GM19193 (cell line): ENCODE results near the gene DDX18.

Experiments
- POLR2A ChIP-seq: IDR thresholded peaks from 4 replicates; pipeline ENCODE4 v1.6.1; 2011; ENCODE audit not compliant: insufficient read depth, insufficient read length; ENCODE audit errors: extremely low read depth

DDX18 gene

GRCh38 chr2:117828870-117829269 is 14.4 kb downstream of the DDX18 start:
- TF ChIP-seq POLR2A: no peak

- no peak for TF ChIP-seq POLR2A
These were observed 17.8 kb downstream of the DDX18 start for GRCh38 chr2:117832332-117832731.

GRCh38 chr2:117832905-117833613 is 18.6 kb downstream of the DDX18 start:
- TF ChIP-seq POLR2A: no peak

GRCh38 chr2:117833911-117834310 is 19.4 kb downstream of the DDX18 start:
- TF ChIP-seq POLR2A: no peak

GRCh38 chr2:117834992-117835391 is 20.5 kb downstream of the DDX18 start:
- no peak for TF ChIP-seq POLR2A

- TF ChIP-seq POLR2A: no peak
These were observed 21.7 kb downstream of the DDX18 start for GRCh38 chr2:117835990-117836760.

GRCh38 chr2:117845304-117845703 is 30.8 kb downstream of the DDX18 start:
- TF ChIP-seq POLR2A: no peak

- TF ChIP-seq POLR2A: no peak
These were observed 35.5 kb downstream of the DDX18 start for GRCh38 chr2:117850015-117850414.

GRCh38 chr2:117850461-117850860 is 36.0 kb downstream of the DDX18 start:
- TF ChIP-seq POLR2A: no peak

- TF ChIP-seq POLR2A: no peak
These were observed 37.5 kb downstream of the DDX18 start for GRCh38 chr2:117851969-117852368.

- TF ChIP-seq POLR2A: no peak
These were observed 38.8 kb downstream of the DDX18 start for GRCh38 chr2:117853316-117853715.

GRCh38 chr2:117853873-117854272 is 39.4 kb downstream of the DDX18 start:
- no peak for TF ChIP-seq POLR2A

- no peak for TF ChIP-seq POLR2A
These were observed 40.1 kb downstream of the DDX18 start for GRCh38 chr2:117854610-117855009.

- no peak for TF ChIP-seq POLR2A
These were observed 41.4 kb downstream of the DDX18 start for GRCh38 chr2:117855886-117856285.

GRCh38 chr2:117856415-117857210 is 42.1 kb downstream of the DDX18 start:
- TF ChIP-seq POLR2A: no peak
